ENCODE results near the gene DNMT3L.
"Not testable (repeated sequence)": the region's sequence is repeated elsewhere in the genome, so short reads cannot be mapped to it uniquely, and the experiment has no call there.

The DNMT3L gene

GRCh38 chr21:44261675-44262295 is at the start of gene DNMT3L:
DNMT3L (minus strand) TSS chr21:44261897; CDS start chr21:44261259, 638 bp downstream.
- no peak for FAIRE-seq

- FAIRE-seq: no peak
These were observed 49.2 kb upstream of the DNMT3L start for GRCh38 chr21:44310628-44311507.

- FAIRE-seq: no peak
These were observed 45.4 kb upstream of the DNMT3L start for GRCh38 chr21:44306936-44307704.

- no peak for FAIRE-seq
These were observed 44.0 kb upstream of the DNMT3L start for GRCh38 chr21:44305691-44306090.

- FAIRE-seq: no peak
These were observed 43.2 kb upstream of the DNMT3L start for GRCh38 chr21:44304877-44305293.

GRCh38 chr21:44304011-44304616 is 42.4 kb upstream of the DNMT3L start:
- FAIRE-seq: no peak

GRCh38 chr21:44303490-44303981 is 41.8 kb upstream of the DNMT3L start:
- no peak for FAIRE-seq

GRCh38 chr21:44302573-44303401 is 41.1 kb upstream of the DNMT3L start:
- FAIRE-seq: not testable (repeated sequence)

GRCh38 chr21:44301961-44302406 is 40.3 kb upstream of the DNMT3L start:
- FAIRE-seq: no peak

GRCh38 chr21:44301141-44301540 is 39.4 kb upstream of the DNMT3L start:
- no peak for FAIRE-seq

- FAIRE-seq: no peak
These were observed 38.7 kb upstream of the DNMT3L start for GRCh38 chr21:44300262-44300959.

- FAIRE-seq: no peak
These were observed 38.0 kb upstream of the DNMT3L start, which contains the start of gene PFKL for GRCh38 chr21:44299458-44300261. PFKL (plus strand) TSS chr21:44300053; CDS start chr21:44300106, 53 bp downstream.

- no peak for FAIRE-seq
These were observed 37.4 kb upstream of the DNMT3L start for GRCh38 chr21:44299085-44299457.

- no peak for FAIRE-seq
These were observed 36.6 kb upstream of the DNMT3L start for GRCh38 chr21:44298301-44298700.

- no peak for FAIRE-seq
These were observed 36.0 kb upstream of the DNMT3L start for GRCh38 chr21:44297525-44298290.

GRCh38 chr21:44296916-44297315 is 35.2 kb upstream of the DNMT3L start:
- FAIRE-seq: no peak

- FAIRE-seq: no peak
These were observed 34.4 kb upstream of the DNMT3L start for GRCh38 chr21:44296103-44296519.

- FAIRE-seq: no peak
These were observed 33.9 kb upstream of the DNMT3L start for GRCh38 chr21:44295646-44296045.

- no peak for FAIRE-seq
These were observed 33.5 kb upstream of the DNMT3L start for GRCh38 chr21:44295163-44295573.

All from A204.1 (cell line).